HS-27A (cell line): ENCODE results near the gene SHC3.

ENCODE experiments used
- DNase-seq: peaks from one replicate; pipeline ENCODE4 v3.0.0-alpha.2; 2012; ENCODE audit warnings: low read depth, missing footprints

The SHC3 gene

GRCh38 chr9:89106224-89106851 is 72.3 kb downstream of the SHC3 start:
- DNase-seq, result no peak

DNA sequence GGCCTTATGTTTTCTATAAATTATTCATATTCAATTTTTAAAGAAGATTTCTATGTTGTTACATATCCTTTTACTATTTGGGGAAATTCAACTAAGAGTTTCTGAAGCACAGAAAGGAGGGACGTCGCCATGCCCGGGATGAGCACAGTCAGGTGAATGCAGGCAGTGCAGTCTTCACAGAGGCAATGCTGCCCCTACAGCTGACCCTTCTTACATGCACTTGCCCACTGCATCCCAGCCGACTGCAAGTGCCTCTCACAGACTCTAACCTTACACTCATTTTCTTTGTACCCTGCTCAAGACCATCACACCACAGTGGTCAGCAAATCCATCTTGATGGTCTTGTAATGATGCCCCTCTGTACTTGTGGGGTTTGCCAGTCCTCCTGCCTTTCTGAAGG is 73.8 kb downstream of the SHC3 start:
- DNase-seq, result no peak

DNA sequence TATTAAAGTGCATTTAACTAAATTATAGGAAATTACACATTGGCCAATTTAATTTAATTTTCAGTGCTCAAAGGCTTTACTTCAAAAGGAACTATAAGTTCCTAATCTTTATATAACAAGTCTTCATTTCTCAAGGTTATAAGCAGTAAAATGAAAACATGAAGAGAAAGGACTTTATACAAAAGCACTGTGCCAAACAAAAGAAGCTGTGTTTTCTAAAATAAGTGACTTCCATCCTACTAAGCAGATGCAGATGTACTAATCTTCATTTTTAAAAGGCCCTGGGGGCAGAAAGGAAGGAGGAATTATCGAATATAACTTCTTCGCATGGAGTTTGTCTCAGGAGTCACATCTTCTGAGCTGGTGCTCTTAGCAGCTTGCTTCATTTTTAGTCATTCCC is 81.4 kb downstream of the SHC3 start:
- DNase-seq, result no peak

- DNase-seq, result no peak
These were observed 81.8 kb downstream of the SHC3 start for GRCh38 chr9:89096807-89097206.

DNA sequence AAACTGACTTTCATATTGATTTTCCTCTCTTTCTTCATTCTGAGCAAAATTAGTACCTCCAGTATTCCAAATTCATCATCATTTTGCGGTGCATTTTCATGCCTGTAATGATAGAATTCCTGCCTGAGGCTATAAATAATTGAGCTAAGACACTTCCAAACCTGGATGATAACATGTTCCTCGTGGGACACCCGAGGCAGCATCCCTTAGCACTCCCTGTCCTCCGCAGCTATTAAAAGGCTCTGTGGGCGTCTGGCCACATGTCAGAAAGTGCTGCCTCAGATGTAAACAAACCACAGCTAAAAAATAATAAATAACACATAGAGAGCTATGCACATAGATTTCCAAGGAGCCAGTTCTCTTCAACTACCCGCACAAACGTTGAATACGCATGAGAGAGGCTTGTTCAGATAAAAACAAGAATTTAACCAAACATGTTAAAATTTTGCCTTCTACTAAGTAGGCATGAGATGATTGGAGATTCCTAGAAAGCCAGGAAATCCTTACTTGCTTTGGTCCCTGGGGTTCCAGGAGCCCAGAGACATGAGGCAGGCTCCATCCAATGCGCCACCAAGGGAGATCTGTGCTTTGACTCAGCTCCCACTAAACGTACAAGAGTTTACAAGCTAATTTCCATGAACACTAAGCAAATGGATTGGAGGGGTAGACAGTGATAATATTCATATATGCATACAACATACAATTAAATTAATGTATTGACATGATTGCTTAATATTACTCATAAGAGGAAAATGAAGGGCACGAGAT is 82.7 kb downstream of the SHC3 start:
- DNase-seq, result no peak

- no peak for DNase-seq
These were observed 85.2 kb downstream of the SHC3 start for GRCh38 chr9:89093201-89093975.

- no peak for DNase-seq
These were observed 89.4 kb downstream of the SHC3 start for GRCh38 chr9:89089176-89089575.

GRCh38 chr9:89083626-89084025 is 95.0 kb downstream of the SHC3 start:
- DNase-seq, result no peak

DNA sequence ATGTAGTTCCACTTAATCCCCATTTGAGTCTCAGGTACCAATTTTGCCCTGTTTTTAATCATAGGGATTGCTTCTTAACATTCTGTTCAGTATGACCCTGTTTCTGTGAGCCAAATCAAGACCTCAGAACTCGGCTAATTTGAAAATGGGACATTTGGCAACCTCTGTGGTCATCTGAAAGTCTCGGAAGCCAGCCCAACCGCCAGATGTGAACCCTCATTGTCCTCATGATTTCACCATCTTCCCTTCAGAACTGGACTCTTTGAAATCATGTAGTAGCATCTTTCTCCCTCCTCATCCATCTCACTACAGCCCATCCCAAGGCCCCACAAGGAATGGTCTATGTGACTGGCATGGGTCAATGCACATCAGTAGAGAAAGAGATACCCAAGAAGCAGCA is 98.4 kb downstream of the SHC3 start:
- no peak for DNase-seq

GRCh38 chr9:89079391-89079790 is 99.2 kb downstream of the SHC3 start:
- no peak for DNase-seq

DNA sequence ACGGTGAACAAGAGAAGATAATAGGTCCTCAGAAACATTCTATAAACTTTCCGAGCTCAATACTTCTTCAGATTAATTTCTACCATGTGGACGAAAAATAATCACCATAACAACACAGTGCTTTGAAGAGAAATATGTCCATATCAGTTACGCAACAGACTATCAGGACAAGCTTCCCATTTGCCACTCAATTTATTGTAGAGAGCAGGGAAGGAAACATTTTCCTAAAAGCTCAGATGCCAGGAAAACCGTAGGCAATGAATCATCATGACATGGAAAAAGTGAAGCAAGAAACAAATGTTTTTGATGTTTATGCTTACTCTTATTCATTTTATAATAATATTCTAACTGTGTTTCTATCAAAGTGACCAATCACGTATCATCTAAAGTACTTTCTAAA is 99.8 kb downstream of the SHC3 start:
- no peak for DNase-seq

- no peak for DNase-seq
These were observed 100.2 kb downstream of the SHC3 start for GRCh38 chr9:89078421-89078820.

- no peak for DNase-seq
These were observed 101.1 kb downstream of the SHC3 start for GRCh38 chr9:89077519-89077918.

- no peak for DNase-seq
These were observed 105.2 kb downstream of the SHC3 start for GRCh38 chr9:89073397-89073796.

- no peak for DNase-seq
These were observed 107.0 kb downstream of the SHC3 start for GRCh38 chr9:89071591-89071990.

GRCh38 chr9:89066835-89067234 is 111.8 kb downstream of the SHC3 start:
- no peak for DNase-seq

DNA sequence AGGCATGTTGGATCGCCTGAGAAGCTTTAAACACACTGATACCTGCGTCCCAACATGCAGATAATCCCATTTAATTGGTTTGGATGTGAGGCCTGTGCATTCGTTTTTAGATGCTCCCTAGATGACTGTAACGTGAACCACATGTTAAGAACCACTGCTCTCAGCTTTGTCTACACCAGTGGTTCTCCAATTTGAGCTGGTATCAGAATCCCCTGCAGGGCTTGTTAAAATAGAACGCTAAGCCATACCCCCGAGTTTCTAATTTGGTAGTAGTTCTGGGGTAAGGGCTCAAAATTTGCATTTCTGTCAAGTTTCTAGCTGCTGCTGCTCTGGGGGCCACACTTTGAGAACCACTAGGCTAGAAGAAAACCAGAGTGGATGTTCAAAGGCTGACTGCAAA is 112.7 kb downstream of the SHC3 start:
- DNase-seq, result no peak

DNA sequence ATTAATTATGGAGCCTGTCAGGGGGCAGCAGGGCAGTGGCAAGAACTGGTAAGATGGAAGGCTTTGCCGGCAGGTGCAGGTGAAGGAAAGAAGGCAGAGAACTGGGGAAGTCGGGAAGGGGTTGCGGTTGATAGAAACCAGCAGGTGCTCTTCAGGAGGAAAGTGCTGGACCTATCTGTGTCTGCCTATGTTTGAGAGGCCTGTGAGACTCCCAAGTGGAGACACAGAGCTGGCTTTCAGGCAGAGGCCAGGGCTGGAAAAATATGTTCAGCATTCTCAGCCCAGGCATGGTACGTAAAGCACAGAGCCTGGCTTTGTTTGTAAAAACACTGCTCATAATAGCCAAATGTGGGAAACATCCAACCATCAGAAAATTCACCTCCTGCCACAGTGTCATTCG is 117.8 kb downstream of the SHC3 start:
- no peak for DNase-seq

- DNase-seq, result no peak
These were observed 118.6 kb downstream of the SHC3 start for GRCh38 chr9:89059925-89060506.

- DNase-seq, result no peak
These were observed 119.7 kb downstream of the SHC3 start for GRCh38 chr9:89058906-89059305.

- no peak for DNase-seq
These were observed 123.6 kb downstream of the SHC3 start for GRCh38 chr9:89054865-89055495.

- no peak for DNase-seq
These were observed 125.3 kb downstream of the SHC3 start for GRCh38 chr9:89053301-89053700.
